Esophagus muscularis mucosa (tissue), 4 donors: ENCODE data around the gene CLEC3B. TPM values are rescaled to one million over a fixed set of nuclear protein-coding genes. Genes with fewer than 3 reads are reported as not detected.

Experiments
- DNase-seq: peaks from one replicate; pipeline ENCODE4 v3.0.0-alpha.2; 2017; ENCODE audit errors: extremely low spot score
- H3K27ac ChIP-seq, 4 donors: fragments of 200-600 bp; sonication (generic); replicated peaks in 1 of 4; 1 replicate in 3 of 4; 2 replicates in 1 of 4; pipeline ENCODE4 v1.5.1; 2016 to 2019; ENCODE audit warnings: mild to moderate bottlenecking in 1 of 4
- H3K27me3 ChIP-seq, 4 donors: fragments of 200-600 bp; sonication (generic); one replicate each; pipeline versions ENCODE4 v1.5.1 to v1.6.0; 2016 to 2019
- H3K36me3 ChIP-seq, 4 donors: fragments of 200-600 bp; sonication (generic); one replicate each; pipeline ENCODE4 v1.5.1; 2016 to 2019
- H3K4me1 ChIP-seq, 4 donors: fragments of 200-600 bp; sonication (generic); one replicate each; pipeline ENCODE4 v1.5.1; 2016 to 2019
- H3K4me3 ChIP-seq, 4 donors: fragments of 200-600 bp; sonication (generic); 1 replicate in 2 of 4; 2 replicates in 2 of 4; pipeline ENCODE4 v1.5.1; 2016 to 2019; ENCODE audit warnings: mild to moderate bottlenecking in 4 of 4, moderate library complexity in 1 of 4
- H3K9me3 ChIP-seq, 4 donors: fragments of 200-600 bp; sonication (generic); 1 replicate in 3 of 4; 2 replicates in 1 of 4; pipeline ENCODE4 v1.5.1; 2016 to 2019
- CTCF ChIP-seq, 3 experiments: fragments of 200-600 bp in 2 of 3; fragments of 450-650 bp in 1 of 3; sonication (generic) in 2 of 3; IDR thresholded peaks; one replicate each; pipeline ENCODE4 v1.5.1; 2017 to 2019; ENCODE audit warnings: antibody characterized with exemption in 3 of 3, mild to moderate bottlenecking in 2 of 3, moderate library complexity in 1 of 3
- EP300 ChIP-seq: sonication (generic); formaldehyde crosslinking; IDR thresholded peaks from one replicate; pipeline ENCODE4 v1.6.1; 2017; ENCODE audit warnings: antibody characterized with exemption
- POLR2A ChIP-seq: fragments of 450-650 bp; IDR thresholded peaks from one replicate; pipeline ENCODE4 v1.6.1; 2017; ENCODE audit warnings: antibody characterized with exemption, moderate library complexity, mild to moderate bottlenecking, low read depth
- POLR2AphosphoS5 ChIP-seq, 2 donors: sonication (generic); formaldehyde crosslinking; IDR thresholded peaks; one replicate each; pipeline ENCODE4 v1.6.1; 2017; ENCODE audit warnings: antibody characterized with exemption in 2 of 2
- WGBS: methylation state at CpG from one replicate; pipeline ENCODE4 v1.1.5; 2018; 5-methylcytosine and 5-hydroxymethylcytosine counted together
- intact Hi-C: fragments of 100-400 bp; cut with DNase I; formaldehyde crosslinking; loops from one replicate; pipeline ENCODE4 v1.15.1; 2023
- total RNA-seq, 4 donors: library from RNA; depleted of rRNA; stranded (reverse); fragments of >200 nt; gene quantifications; one replicate each; pipeline versions ENCODE4 v1.1.0 to v1.2.1, GENCODE V29; 2016

Gene CLEC3B
- total RNA-seq, 4 donors from 2014 or later: 47.1 to 144 (median 75.1) TPM

DNA sequence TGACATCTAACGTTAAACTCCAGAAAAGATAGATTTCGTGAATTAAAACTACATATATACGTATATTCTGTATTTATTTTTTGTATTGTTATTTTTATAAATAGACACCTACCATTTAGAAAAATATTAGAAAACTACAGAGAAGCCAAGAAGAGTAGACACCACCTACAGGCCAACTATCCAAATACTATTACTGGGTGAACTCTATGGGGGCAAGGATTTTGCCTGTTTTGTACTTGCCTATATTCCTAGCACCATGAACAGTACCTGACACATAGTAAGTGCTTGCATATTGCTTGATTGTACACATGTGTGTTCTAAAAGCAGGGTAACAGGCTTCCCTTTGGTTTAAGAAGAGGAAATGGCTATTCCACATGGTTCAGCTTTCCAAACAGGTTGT, 24.4 kb upstream of the CLEC3B start:
- DNase-seq: no peak
- no peaks in the 10 kb centered on the region for H3K27me3 ChIP-seq
- no peak overlapping the region for H3K4me3 ChIP-seq
- no peak overlapping the region for H3K27ac ChIP-seq
- peaks cover 13 to 91% (median 72%) of the 10 kb centered on the region in 4 donors for H3K36me3 ChIP-seq
- H3K9me3 ChIP-seq: no peaks in the 10 kb centered on the region
- H3K4me1 ChIP-seq: peaks cover 0 to 23% (median 0%) of the 10 kb centered on the region in 4 donors
- no peak for TF ChIP-seq EP300
- WGBS: 94% methylated on average over 3 of the region's 3 CpGs
- intact Hi-C loops: no loop called here

GRCh38 chr3:45002139-45002660, 23.9 kb upstream of the CLEC3B start:
- no peak for DNase-seq
- Histone ChIP-seq H3K36me3 (peaks cover 13 to 91% (median 71%) of the 10 kb centered on the region in 4 donors), H3K4me3 (no peak overlapping the region), H3K4me1 (peaks cover 0 to 23% (median 0%) of the 10 kb centered on the region in 4 donors), H3K27ac (no peak overlapping the region), H3K27me3 (no peaks in the 10 kb centered on the region), H3K9me3 (no peaks in the 10 kb centered on the region)
- 94% methylated on average over 2 of the region's 2 CpGs for WGBS
- TF ChIP-seq POLR2A: no peak
- intact Hi-C loops: no loop called here

- TF ChIP-seq POLR2A: no peak
- TF ChIP-seq EP300: no peak
- no peak for TF ChIP-seq POLR2AphosphoS5 (IDR thresholded peaks at IDR 0.05)
- TF ChIP-seq CTCF (IDR thresholded peaks at IDR 0.05): no peak
- Histone ChIP-seq H3K27me3 (no peaks in the 10 kb centered on the region), H3K9me3 (no peaks in the 10 kb centered on the region), H3K4me3 (no peak overlapping the region), H3K4me1 (peaks cover 0 to 23% (median under 1%) of the 10 kb centered on the region in 4 donors), H3K36me3 (peaks cover 13 to 91% (median 71%) of the 10 kb centered on the region in 4 donors), H3K27ac (no peak overlapping the region)
- intact Hi-C loops: no loop called here
- DNase-seq: no peak
- WGBS: 92% methylated on average over 3 of the region's 3 CpGs
Observed at GRCh38 chr3:45002720-45003119, 23.4 kb upstream of the CLEC3B start.

DNA sequence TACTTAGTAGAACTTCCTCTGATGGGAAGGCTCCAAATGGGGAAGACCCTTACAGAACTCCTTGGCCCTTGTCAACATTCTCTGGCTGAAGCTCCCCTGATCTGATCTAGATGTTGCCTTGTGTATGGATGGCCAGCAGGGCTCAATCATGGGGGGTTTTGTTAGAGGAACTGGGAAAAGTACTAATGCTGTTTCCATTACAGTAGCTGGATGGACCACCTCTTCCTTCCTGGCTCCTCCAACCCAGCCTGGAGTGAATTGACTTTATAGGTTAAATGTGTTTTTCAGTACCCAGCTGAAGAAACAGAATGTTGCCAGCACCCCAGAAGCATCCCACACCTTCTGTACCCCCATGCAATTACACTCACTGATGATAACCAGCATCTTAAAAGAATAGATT, 22.7 kb upstream of the CLEC3B start:
- Histone ChIP-seq H3K9me3 (no peaks in the 10 kb centered on the region), H3K4me3 (no peak overlapping the region), H3K4me1 (peaks cover 0 to 27% (median 4%) of the 10 kb centered on the region in 4 donors), H3K27ac (no peak overlapping the region), H3K36me3 (peaks cover 13 to 91% (median 72%) of the 10 kb centered on the region in 4 donors), H3K27me3 (no peaks in the 10 kb centered on the region)
- TF ChIP-seq POLR2A: no peak
- no peak for TF ChIP-seq CTCF (IDR thresholded peaks at IDR 0.05)
- no peak for TF ChIP-seq POLR2AphosphoS5 (IDR thresholded peaks at IDR 0.05)
- no peak for TF ChIP-seq EP300
- no peak for DNase-seq
- intact Hi-C loops: no loop called here

GRCh38 chr3:45003859-45004258, 22.2 kb upstream of the CLEC3B start:
- Histone ChIP-seq H3K36me3 (peaks cover 11 to 91% (median 69%) of the 10 kb centered on the region in 4 donors), H3K4me3 (no peak overlapping the region), H3K9me3 (no peaks in the 10 kb centered on the region), H3K27ac (no peak overlapping the region), H3K4me1 (peaks cover 0 to 29% (median 6%) of the 10 kb centered on the region in 4 donors), H3K27me3 (no peaks in the 10 kb centered on the region)
- DNase-seq: no peak
- no peak for TF ChIP-seq POLR2AphosphoS5 (IDR thresholded peaks at IDR 0.05)
- TF ChIP-seq POLR2A: no peak
- TF ChIP-seq CTCF (IDR thresholded peaks at IDR 0.05): no peak
- TF ChIP-seq EP300: no peak
- 83% methylated on average over 2 of the region's 2 CpGs for WGBS
- intact Hi-C loops: no loop called here

DNA sequence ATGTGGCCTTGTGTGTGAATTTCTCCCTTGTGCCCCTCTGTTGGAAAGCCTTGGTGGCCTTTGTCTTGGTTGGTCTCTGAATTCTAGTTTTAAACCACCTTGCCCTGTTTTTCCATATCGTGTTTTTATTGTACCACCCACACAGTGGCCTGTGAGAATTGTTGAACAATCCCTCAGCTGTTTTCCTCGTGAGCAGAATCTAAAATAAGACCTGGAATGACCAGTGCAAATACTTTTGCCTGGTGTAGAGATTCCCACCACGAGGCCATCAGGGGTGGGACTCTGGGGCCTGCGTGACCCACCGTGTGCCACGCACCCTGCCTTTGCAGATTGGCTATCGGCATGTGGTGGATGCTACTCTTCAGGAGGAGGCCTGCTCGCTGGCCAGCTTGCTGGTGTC, 19.0 kb upstream of the CLEC3B start:
- 97% methylated on average over 8 of the region's 8 CpGs for WGBS
- no peak for TF ChIP-seq POLR2A
- no peak for TF ChIP-seq EP300
- TF ChIP-seq CTCF (IDR thresholded peaks at IDR 0.05): no peak
- TF ChIP-seq POLR2AphosphoS5 (IDR thresholded peaks at IDR 0.05): no peak
- Histone ChIP-seq H3K4me3 (no peak overlapping the region), H3K36me3 (peaks cover 4 to 67% (median 46%) of the 10 kb centered on the region in 4 donors), H3K9me3 (no peaks in the 10 kb centered on the region), H3K4me1 (peaks cover 21 to 51% (median 26%) of the 10 kb centered on the region in 4 donors), H3K27ac (no peak overlapping the region), H3K27me3 (no peaks in the 10 kb centered on the region)
- intact Hi-C loops: no loop called here
- no peak for DNase-seq
